T-helper 2 cell treated with Interferon-gamma antibody and Interleukin-4, amounts not matched to agents 5 μg/mL and 100 μg/mL, for 36 hours (primary cell): ENCODE data around the gene CDK16.

ENCODE experiments used
- DNase-seq: peaks from one replicate; pipeline ENCODE4 v3.0.0; 2021; ENCODE audit warnings: low spot score
- H3K27ac Mint-ChIP-seq: one replicate; pipeline ENCODE4 v1.8.0; 2021; ENCODE audit warnings: mild to moderate bottlenecking, mixed read lengths
- H3K27me3 Mint-ChIP-seq: one replicate; pipeline ENCODE4 v1.8.0; 2021; ENCODE audit warnings: low read depth, mixed read lengths
- H3K36me3 Mint-ChIP-seq: one replicate; pipeline ENCODE4 v1.8.0; 2021; ENCODE audit warnings: low read depth, mixed read lengths
- H3K4me1 Mint-ChIP-seq: one replicate; pipeline ENCODE4 v1.8.0; 2021; ENCODE audit warnings: low read depth, mixed read lengths
- H3K4me3 Mint-ChIP-seq: one replicate; pipeline ENCODE4 v1.8.0; 2022; ENCODE audit warnings: mild to moderate bottlenecking, moderate library complexity, mixed read lengths
- H3K9me3 Mint-ChIP-seq: one replicate; pipeline ENCODE4 v1.8.0; 2021; ENCODE audit warnings: mixed read lengths

CDK16 gene

GRCh38 chrX:47222751-47223350 is 4.4 kb downstream of the CDK16 start:
- DNase-seq, result no peak
- Mint-ChIP-seq H3K4me3 (no peak overlapping the region), H3K27ac (no peak overlapping the region), H3K36me3 (peaks cover 37% of the 10 kb centered on the region), H3K4me1 (peaks cover 16% of the 10 kb centered on the region), H3K9me3 (no peaks in the 10 kb centered on the region), H3K27me3 (no peaks in the 10 kb centered on the region)

- Mint-ChIP-seq H3K27me3 (no peaks in the 10 kb centered on the region), H3K4me3 (no peak overlapping the region), H3K27ac (no peak overlapping the region), H3K36me3 (peaks cover 43% of the 10 kb centered on the region), H3K4me1 (peaks cover 16% of the 10 kb centered on the region), H3K9me3 (no peaks in the 10 kb centered on the region)
- DNase-seq, result no peak
These were observed 5.2 kb downstream of the CDK16 start for GRCh38 chrX:47223476-47224250.

- peaks cover 16% of the 10 kb centered on the region for H3K4me1 Mint-ChIP-seq
- peaks cover 44% of the 10 kb centered on the region for H3K36me3 Mint-ChIP-seq
- no peak for DNase-seq
- no peaks in the 10 kb centered on the region for H3K9me3 Mint-ChIP-seq
- H3K27ac Mint-ChIP-seq, result no peak overlapping the region
- no peaks in the 10 kb centered on the region for H3K27me3 Mint-ChIP-seq
- H3K4me3 Mint-ChIP-seq, result no peak overlapping the region
These were observed 5.9 kb downstream of the CDK16 start for GRCh38 chrX:47224266-47224895.

GRCh38 chrX:47224896-47225290 is 6.4 kb downstream of the CDK16 start:
- Mint-ChIP-seq H3K27me3 (no peaks in the 10 kb centered on the region), H3K4me3 (no peak overlapping the region), H3K4me1 (peaks cover 11% of the 10 kb centered on the region), H3K27ac (no peak overlapping the region), H3K9me3 (no peaks in the 10 kb centered on the region), H3K36me3 (peaks cover 42% of the 10 kb centered on the region)
- DNase-seq, result no peak

- no peak overlapping the region for H3K27ac Mint-ChIP-seq
- H3K36me3 Mint-ChIP-seq, result peaks cover 38% of the 10 kb centered on the region
- DNase-seq, result no peak
- no peaks in the 10 kb centered on the region for H3K9me3 Mint-ChIP-seq
- peaks cover 2% of the 10 kb centered on the region for H3K4me1 Mint-ChIP-seq
- no peaks in the 10 kb centered on the region for H3K27me3 Mint-ChIP-seq
- H3K4me3 Mint-ChIP-seq, result no peak overlapping the region
These were observed 7.6 kb downstream of the CDK16 start for GRCh38 chrX:47226071-47226470.

- H3K27ac Mint-ChIP-seq, result no peak overlapping the region
- no peak overlapping the region for H3K4me3 Mint-ChIP-seq
- DNase-seq, result no peak
- peaks cover 2% of the 10 kb centered on the region for H3K4me1 Mint-ChIP-seq
- H3K27me3 Mint-ChIP-seq, result no peaks in the 10 kb centered on the region
- H3K9me3 Mint-ChIP-seq, result no peaks in the 10 kb centered on the region
- peaks cover 41% of the 10 kb centered on the region for H3K36me3 Mint-ChIP-seq
These were observed 8.3 kb downstream of the CDK16 start for GRCh38 chrX:47226531-47227333.

- Mint-ChIP-seq H3K27me3 (no peaks in the 10 kb centered on the region), H3K4me3 (no peak overlapping the region), H3K36me3 (peaks cover 37% of the 10 kb centered on the region), H3K27ac (no peak overlapping the region), H3K9me3 (no peaks in the 10 kb centered on the region), H3K4me1 (peaks cover 2% of the 10 kb centered on the region)
- DNase-seq, result no peak
These were observed 8.8 kb downstream of the CDK16 start for GRCh38 chrX:47227334-47227583.

GRCh38 chrX:47228550-47229270 is 10.2 kb downstream of the CDK16 start:
- peaks cover 37% of the 10 kb centered on the region for H3K36me3 Mint-ChIP-seq
- H3K27ac Mint-ChIP-seq, result no peak overlapping the region
- H3K4me1 Mint-ChIP-seq, result peaks cover 2% of the 10 kb centered on the region
- no peaks in the 10 kb centered on the region for H3K9me3 Mint-ChIP-seq
- no peak overlapping the region for H3K4me3 Mint-ChIP-seq
- no peaks in the 10 kb centered on the region for H3K27me3 Mint-ChIP-seq
- DNase-seq, result no peak

- Mint-ChIP-seq H3K27me3 (no peaks in the 10 kb centered on the region), H3K36me3 (peaks cover 35% of the 10 kb centered on the region)
These were observed 10.9 kb downstream of the CDK16 start for GRCh38 chrX:47229427-47229826.

GRCh38 chrX:47230136-47230868 is 11.8 kb downstream of the CDK16 start:
- no peak for DNase-seq
- peaks cover 4% of the 10 kb centered on the region for H3K4me1 Mint-ChIP-seq
- H3K9me3 Mint-ChIP-seq, result no peaks in the 10 kb centered on the region
- no peaks in the 10 kb centered on the region for H3K27me3 Mint-ChIP-seq
- peaks cover 32% of the 10 kb centered on the region for H3K36me3 Mint-ChIP-seq
- H3K27ac Mint-ChIP-seq, result no peak overlapping the region
- H3K4me3 Mint-ChIP-seq, result no peak overlapping the region

More at GRCh38 chrX:47229427-47229826, 10.9 kb downstream of the CDK16 start:
- Mint-ChIP-seq H3K4me3 (no peak overlapping the region), H3K27ac (no peak overlapping the region), H3K9me3 (no peaks in the 10 kb centered on the region), H3K4me1 (peaks cover 2% of the 10 kb centered on the region)
- DNase-seq, result no peak

- no peaks in the 10 kb centered on the region for H3K9me3 Mint-ChIP-seq
- peak overlapping the region; percentile 77 for H3K27ac Mint-ChIP-seq
- H3K36me3 Mint-ChIP-seq, result peaks cover 30% of the 10 kb centered on the region
- no peak overlapping the region for H3K4me3 Mint-ChIP-seq
- H3K27me3 Mint-ChIP-seq, result no peaks in the 10 kb centered on the region
- peaks cover 9% of the 10 kb centered on the region for H3K4me1 Mint-ChIP-seq
- DNase-seq, result no peak
These were observed 12.7 kb downstream of the CDK16 start for GRCh38 chrX:47231167-47231566.

GRCh38 chrX:47232197-47232802 is 13.8 kb downstream of the CDK16 start:
- H3K27me3 Mint-ChIP-seq, result no peaks in the 10 kb centered on the region
- peak overlapping the region; percentile 96 for H3K4me3 Mint-ChIP-seq
- H3K4me1 Mint-ChIP-seq, result peaks cover 9% of the 10 kb centered on the region
- no peak for DNase-seq
- H3K36me3 Mint-ChIP-seq, result peaks cover 23% of the 10 kb centered on the region
- H3K9me3 Mint-ChIP-seq, result no peaks in the 10 kb centered on the region
- H3K27ac Mint-ChIP-seq, result peak overlapping the region; percentile 100
